NCI-H2081 treated with DMSO at 0.1 percent for 48 hours (cell line): ENCODE data around the gene FBXO31.
"Not testable (repeated sequence)": the region's sequence is repeated elsewhere in the genome, so short reads cannot be mapped to it uniquely, and the experiment has no call there.

ENCODE experiments used
- DNase-seq: peaks from one replicate; lab custom pipeline; 2025; lab: John Stamatoyannopoulos, UW

Gene FBXO31

DNA sequence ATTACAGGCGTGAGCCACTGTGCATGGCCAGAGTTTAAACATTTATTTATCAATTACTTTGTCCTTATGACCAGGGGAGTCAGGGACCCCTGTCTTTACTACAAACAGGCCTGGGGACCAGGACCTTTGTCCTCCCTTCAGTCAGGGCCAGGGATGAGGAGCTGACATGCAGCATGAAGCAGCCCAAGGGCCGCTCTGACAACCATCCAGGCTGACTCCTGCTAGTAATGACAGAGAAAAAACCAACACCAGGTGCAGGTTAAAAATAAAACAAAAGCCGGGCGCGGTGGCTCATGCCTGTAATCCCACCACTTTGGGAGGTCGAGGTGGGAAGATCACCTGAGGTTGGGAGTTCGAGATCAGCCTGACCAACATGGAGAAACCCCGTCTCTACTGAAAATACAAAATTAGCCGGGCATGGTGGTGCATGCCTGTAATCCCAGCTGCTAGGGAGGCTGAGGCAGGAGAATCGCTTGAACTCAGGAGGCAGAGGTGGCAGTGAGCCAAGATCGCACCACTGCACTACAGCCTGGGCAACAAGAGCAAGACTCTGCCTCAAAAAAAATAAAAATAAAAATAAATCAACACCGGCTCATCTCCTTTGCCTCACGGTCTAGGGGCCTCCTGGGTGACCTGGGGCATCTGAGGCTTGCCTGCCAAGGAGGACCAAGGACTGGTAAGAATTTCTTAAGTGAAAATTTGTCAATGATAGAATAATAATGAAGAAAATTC is 20.6 kb downstream of the FBXO31 start:
- not testable (repeated sequence) for DNase-seq

DNA sequence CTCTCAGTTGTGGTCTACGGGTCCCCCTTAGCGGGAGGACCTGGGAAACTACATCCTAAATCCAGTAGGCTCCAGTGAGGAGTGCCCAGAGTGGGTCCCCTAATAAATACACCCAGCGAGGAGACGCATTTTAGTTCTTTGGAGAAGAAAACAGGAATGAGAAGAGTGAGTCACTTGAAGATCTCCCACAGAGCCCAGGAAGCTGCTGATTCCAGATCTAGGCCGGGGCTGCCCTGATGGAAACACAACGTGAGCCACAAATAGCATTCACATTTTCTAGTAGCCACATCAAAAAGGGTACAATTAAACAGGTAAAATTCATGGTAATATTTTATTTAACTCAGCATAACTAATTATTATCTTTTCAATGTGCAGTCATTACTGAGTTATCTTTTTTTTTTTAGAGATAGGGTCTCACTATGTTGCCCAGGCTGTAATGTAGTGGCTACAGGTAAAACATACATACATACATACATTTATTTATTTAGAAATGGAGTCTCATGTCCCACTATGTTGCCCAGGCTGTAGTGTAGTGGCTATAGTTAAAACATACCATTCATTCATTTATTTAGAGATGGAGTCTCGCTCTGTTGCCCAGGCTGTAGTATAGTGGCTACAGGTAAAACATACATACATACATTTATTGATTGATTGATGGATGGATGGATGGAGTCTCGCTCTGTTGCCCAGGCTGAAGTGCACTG is 21.5 kb downstream of the FBXO31 start:
- DNase-seq = no peak

DNA sequence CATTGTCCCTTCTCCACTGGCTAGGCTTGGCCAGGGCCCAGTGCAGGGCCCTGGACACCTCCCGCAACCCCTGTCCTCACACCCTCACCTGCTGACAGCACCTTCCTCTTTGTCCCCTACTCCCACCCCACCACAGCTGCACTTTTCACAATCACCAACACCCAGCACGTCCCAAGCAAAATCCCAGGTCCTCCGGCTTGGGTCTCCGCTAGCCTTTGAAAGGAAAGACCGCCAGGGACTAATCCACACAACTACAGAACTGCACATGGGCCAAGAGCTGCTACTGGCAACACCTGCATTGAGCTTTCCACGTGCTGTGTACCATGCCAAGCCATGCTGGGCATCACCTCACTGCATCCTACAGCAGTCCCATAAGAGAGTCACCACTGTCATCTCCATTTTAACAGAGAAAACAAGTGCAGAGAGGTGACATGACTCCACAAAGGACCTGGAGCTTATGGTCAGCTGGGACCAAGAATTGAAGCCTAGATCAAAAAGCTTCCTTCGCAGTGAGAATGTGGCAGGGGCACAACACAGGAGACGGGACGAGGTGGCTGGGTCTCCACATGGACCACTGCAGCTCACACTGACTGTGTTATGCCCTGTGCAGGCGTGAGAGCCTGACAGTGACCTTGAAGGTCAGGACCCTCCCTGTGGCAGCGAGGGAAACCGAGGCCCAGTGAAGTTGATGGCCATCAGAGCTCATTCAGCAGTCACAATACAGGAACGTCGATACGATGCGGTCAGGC is 22.5 kb downstream of the FBXO31 start:
- no peak for DNase-seq

DNA sequence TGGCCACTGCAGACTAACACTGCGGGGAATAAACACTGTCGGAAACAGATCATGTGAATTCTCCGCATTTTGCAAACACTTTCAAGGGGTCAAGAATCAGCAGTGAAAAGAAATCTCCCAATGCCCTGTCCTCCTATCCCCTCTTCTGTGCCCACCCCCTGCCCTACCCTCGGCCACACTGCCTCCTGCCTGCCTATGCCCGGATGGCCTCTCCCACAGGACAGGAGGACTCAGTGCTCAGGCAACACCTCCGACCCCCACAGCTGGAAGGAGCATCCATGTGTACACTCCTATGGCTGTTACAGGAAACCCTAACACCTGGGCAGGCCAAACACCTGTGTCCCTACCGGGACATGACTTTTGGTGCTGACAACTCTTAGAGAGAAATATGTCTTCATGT is 24.5 kb downstream of the FBXO31 start:
- no peak for DNase-seq

- no peak for DNase-seq
Observed at GRCh38 chr16:87358696-87359095, 24.9 kb downstream of the FBXO31 start.

- DNase-seq = no peak
Observed at GRCh38 chr16:87358250-87358649, 25.3 kb downstream of the FBXO31 start.

GRCh38 chr16:87356491-87356853 is 27.1 kb downstream of the FBXO31 start:
- no peak for DNase-seq

GRCh38 chr16:87353613-87354012 is 30.0 kb downstream of the FBXO31 start:
- DNase-seq = no peak

- DNase-seq = no peak
Observed at GRCh38 chr16:87352818-87353217, 30.8 kb downstream of the FBXO31 start.

DNA sequence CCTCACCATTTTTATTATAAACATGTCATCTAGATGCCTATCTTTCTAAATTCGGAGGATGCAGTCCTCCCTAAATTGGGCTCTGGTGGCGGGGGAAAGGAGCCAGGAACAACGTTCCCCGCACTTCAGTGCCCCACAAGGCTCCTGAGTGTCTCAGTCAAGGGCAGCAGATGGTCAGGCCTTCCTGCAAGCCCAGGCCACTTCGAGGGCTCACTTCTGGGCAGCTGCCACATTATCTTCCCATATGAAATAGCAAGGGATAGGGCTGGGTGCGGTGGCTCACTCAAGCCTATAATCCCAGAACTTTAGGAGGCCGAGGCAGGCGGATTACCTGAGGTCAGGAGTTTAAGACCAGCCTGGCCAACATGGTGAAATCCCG is 32.3 kb downstream of the FBXO31 start:
- DNase-seq = no peak

DNA sequence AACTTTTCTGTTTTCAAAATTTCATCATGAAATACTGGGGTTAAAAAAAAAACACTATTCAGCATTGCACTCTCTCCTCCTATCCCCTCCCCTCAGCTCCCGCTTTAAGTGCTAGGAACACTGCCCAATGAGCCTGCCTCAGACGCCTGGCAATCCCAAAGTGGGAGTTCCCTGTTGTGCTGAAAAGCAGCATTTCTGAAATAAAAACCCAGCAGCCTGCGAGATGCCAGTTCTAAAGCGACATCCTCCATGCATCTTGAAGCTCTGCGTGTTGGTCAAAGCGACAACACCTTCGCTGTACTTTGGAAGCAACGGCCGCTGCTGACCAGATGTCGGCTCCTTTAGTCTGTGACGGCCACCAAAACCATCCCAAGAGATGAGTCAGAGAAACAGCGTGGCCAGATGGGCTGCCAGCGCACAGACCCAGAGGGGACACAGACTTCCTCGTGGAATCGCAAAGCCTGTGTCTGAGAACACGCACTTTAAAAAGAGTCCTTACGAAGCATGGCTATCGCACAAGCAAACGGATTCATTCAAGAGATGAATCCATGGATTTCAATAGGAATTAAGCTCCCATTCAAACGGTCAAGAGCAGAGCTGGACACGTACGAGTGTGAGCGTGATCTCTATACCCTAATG is 32.8 kb downstream of the FBXO31 start:
- no peak for DNase-seq

- no peak for DNase-seq
Observed at GRCh38 chr16:87350031-87350430, 33.5 kb downstream of the FBXO31 start.

- DNase-seq = no peak
Observed at GRCh38 chr16:87348616-87349157, 34.9 kb downstream of the FBXO31 start.

- no peak for DNase-seq
Observed at GRCh38 chr16:87347932-87348615, 35.5 kb downstream of the FBXO31 start.

- DNase-seq = no peak
Observed at GRCh38 chr16:87346517-87347060, 37.0 kb downstream of the FBXO31 start.

- no peak for DNase-seq
Observed at GRCh38 chr16:87345726-87346424, 37.7 kb downstream of the FBXO31 start.

DNA sequence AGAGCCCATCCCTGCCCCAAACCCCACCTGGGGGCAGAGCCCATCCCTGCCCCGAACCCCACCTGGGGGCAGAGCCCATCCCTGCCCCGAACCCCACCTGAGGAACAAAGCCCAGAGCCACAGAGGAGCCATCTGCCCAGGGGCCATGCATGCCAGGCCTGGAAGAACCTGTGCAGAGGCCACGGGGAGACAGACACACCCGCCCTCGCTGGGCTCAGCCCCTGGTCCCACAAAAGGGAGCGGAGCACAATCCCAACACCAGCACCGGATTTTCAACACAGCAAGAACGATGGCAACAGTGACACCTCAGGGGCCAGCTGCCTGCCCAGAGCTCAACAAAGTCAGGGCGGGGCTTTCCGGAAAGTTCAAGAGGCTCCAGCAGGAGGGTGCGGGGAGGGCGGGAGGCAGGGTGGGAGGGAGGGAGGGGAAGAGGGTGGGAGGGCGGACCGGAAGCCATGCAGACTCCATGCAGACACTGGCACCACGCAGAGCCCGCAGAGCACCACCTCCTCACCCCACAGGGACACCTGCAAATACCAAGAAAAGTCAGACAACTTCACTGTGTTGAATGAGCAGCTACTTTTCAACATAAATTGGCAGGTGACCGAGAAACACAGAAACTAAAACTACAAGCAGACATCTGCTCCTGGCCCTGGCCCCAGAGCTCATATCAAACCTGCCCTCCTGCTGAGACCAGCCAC is 38.5 kb downstream of the FBXO31 start:
- no peak for DNase-seq

DNA sequence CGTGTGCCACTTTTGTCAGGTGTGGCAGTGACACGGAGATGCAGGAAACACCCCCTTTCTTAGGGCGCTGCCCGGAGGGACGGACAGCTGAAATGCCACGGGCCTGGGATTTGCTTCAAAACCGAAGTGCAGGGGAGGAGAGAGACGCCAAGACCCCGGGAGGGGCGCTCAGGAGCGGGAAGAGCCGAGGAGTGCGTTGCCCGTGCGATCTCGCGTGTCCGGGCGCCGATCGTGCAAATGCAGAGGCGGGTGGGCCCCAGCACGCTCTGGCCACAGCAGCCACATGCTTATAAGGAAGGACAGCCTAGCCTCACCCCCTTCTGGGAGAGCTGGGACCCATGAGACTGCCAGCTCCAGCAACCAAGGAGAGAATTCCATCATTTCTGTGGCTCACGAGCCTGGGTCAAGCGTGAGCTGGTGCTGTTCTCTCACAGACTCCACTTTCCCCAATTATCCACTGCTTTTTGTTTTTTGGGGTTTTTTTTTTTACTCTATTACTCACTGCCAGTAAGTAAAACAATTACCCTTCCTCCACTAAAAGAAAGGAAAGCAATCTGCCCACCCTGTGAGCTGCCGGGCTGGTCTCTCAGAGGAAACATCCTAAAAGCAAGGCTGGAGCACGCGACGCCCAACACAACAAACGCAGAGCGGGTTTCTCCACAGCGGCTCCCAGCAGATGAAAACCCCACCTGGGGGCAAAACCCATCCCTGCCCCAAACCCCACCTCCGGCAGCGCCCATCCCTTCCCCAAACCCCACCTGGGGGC is 39.2 kb downstream of the FBXO31 start:
- DNase-seq = no peak

GRCh38 chr16:87343753-87344050 is 39.9 kb downstream of the FBXO31 start:
- DNase-seq = no peak
